Endothelial cell of hepatic sinusoid (primary cell): ENCODE results near the gene CPNE4.

Experiments
- in situ Hi-C: cut with HindIII; loops from 2 replicates; pipeline ENCODE4 v1.10.0; 2017; ENCODE audit warnings: low sequenced_read_pairs

The CPNE4 gene

DNA sequence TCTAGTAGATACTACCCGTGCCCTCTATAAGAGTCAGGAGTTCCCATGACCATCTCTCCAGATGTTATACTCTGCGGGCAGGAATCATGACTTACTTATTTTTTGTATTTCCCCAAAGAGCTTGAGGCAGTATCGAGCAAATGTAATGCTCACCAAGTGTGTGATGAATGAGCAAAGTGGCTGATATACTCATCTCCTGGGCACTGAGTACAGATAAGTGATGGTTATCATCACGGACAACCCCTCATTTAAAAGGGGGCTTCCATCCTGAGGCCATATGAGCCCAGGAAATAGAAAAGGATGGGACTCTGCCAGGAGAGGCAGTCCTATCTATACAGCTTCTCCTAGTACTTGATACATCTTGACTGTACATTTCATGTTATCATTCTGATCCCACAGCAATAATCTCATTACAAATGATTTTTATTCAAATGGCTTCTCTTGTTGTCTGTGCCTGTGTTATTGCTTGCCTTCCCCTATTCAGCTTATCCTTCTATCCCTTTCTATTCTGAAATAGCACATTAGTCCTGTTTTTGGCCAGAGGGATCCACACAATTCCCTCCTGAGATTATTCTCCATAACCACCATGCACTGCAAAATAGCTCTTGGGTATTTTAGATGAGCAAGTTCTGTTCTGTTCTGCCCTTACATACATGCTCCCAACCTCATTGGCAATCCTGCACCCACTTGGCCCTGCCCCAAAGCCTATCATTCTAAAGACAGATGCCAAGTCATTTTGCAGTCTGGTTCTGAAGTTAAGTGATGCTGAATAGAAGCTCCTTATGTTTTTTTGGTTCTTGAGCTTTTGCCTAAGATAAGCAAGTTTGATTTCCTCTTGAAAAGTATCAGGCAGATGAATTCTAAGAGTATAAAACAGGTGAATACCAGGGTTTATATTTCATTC, 484.0 kb downstream of the CPNE4 start:
- in situ Hi-C loops, result no loop called here

DNA sequence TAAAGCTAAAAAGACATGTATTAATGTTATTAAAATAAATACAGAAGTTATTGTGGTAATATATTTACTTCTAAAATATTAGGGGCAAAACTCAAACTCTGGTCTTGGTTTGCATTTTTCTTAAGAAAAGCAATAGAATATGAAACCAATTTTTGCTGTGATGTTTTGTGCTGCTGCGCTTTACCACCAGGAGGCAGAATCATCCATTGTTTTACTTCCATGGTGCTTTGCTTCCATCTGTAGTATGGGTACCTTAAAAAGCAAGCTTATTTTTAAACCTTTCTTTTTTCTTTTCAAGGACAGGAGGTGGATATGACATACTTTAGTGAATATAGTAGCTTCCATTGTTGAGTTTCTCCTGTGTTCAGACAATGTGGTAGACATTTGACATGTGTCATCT, 485.5 kb downstream of the CPNE4 start:
- in situ Hi-C loops, result no loop called here

DNA sequence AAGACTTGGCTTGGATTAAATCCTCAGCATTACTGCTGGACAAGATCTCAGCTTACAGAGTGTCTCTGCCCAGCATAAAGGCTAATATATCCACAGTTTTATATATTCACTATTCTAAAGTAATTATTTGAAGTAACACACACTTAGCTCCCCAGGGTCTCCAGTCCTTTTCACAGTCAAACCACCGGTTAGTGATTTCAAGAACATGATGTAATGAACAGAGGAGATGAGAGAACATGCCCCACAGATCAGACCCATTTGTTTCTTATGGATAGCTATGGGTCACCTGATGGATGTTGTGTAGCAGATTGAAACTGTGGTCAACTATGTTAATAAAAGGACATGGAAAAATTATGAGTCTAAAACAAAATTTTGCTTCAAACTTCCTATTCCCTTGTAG, 487.2 kb downstream of the CPNE4 start:
- in situ Hi-C loops, result no loop called here

GRCh38 chr3:131546441-131546840, 488.4 kb downstream of the CPNE4 start:
- in situ Hi-C loops, result no loop called here

- in situ Hi-C loops, result no loop called here
These were observed 490.3 kb downstream of the CPNE4 start for GRCh38 chr3:131544557-131544956.

DNA sequence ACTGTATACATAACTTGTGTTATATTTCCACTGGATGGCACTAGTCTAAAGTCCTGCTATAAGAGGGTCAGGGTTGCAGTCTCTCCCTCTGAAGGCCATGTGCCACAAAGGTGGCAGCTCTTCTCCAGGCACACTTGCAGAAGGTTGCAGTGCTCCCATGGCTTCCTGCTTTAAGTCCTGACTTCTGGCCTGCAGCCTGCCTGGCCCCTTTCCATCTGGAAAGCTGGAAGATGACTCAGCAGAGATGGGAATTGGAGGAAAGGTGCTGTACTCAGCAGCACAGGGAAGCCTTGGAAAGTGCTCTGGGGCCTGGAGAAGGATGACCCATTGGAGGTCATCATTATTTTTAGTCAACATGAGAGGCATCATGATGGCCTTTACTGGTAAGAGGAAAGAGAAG, 491.1 kb downstream of the CPNE4 start:
- in situ Hi-C loops, result no loop called here

DNA sequence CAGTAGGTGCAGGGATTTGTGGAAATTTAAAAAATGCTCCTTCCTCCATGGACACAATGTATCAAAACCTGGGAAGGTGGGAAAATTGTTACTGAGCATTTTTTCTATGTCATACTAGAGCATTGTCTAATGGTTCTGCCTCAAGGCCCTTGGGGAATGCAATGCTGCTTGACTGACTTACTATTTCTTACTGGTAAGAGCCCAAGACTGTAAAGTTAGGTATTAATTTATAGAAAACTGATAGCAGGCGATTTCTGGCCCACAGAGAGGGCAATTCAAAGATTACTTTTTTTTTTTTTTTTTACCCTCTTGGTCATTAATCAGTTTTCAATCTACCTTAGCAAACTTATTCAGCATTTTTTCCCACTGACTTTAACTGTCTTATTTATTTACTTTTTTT, 493.5 kb downstream of the CPNE4 start:
- in situ Hi-C loops, result no loop called here

DNA sequence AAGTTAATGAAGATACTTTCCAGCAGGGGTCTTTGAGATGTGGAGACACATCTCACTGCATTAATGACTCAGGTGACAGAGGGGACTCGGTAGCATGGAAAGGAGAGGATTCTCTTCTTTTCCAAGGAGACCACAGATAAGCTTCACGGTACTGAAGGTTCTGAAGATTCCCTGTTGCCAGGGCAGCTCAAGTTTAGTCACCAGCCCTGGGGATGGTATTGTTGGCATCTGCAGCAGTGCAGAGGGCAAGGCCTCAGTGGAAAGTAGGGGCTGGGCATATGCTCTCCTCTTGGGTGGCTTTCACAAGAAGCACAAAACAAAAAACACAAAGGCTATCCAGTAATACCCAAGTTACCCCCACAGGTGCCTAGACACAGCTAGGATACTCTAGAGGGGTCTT, 494.0 kb downstream of the CPNE4 start:
- in situ Hi-C loops, result no loop called here

DNA sequence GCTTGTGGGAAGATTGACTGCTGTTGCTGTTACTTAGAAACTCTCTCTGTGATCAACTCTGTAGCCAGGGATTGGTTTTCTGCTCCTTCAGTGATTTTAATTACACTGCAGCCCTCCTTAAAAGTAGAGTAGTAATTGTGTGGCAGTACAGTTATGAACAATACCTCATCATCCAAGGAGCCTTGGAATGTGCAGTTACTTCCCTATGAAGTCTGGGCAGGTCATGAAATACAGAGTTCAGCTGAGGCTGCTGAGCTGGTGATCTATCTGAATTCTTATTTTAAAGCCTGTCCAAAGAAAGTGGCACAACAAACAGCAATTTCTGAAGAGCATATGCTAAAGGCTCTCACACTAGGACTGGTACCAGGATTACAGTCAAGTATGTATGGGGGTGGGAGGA, 494.7 kb downstream of the CPNE4 start:
- in situ Hi-C loops, result no loop called here

- in situ Hi-C loops, result no loop called here
These were observed 495.8 kb downstream of the CPNE4 start for GRCh38 chr3:131538968-131539367.

DNA sequence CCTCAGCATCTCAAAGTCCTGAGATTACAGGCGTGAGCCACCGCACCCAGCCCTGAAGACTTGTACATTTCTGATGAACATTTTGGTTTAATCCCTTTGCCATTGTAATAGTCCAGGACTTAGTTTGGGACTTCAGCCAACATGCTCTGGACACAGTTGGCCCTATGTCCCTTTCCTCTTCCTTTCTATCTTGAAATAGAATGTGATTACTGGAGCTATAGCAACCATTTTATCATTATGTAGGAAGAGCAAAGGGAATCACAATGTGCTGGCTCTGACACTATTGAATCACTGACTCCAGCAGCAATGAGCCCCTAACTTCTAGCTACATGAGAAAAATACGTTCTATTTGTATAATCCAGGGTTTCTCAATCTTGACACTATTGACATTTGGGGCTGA, 497.3 kb downstream of the CPNE4 start:
- in situ Hi-C loops, result no loop called here

GRCh38 chr3:131535596-131535995, 499.2 kb downstream of the CPNE4 start:
- in situ Hi-C loops, result no loop called here

GRCh38 chr3:131535131-131535530, 499.7 kb downstream of the CPNE4 start:
- in situ Hi-C loops, result no loop called here

DNA sequence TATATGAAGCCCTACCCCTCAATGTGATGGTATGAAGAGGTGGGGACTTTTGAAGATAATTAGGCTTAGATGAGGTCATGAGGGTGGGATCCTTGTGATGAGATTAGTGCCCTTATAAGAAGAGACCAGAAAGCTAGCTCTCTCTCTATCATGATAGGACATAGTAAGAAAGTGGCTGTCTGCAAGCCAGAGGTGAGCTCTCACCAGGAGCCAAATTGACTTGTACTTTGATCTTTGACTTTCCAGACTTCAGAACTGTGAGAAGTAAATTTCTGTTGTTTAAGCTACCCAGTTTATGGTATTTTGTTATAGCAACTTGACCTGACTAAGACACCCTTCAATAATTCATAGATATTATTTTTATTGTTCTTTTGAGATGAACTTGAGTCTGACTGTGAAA, 502.2 kb downstream of the CPNE4 start:
- in situ Hi-C loops, result no loop called here

DNA sequence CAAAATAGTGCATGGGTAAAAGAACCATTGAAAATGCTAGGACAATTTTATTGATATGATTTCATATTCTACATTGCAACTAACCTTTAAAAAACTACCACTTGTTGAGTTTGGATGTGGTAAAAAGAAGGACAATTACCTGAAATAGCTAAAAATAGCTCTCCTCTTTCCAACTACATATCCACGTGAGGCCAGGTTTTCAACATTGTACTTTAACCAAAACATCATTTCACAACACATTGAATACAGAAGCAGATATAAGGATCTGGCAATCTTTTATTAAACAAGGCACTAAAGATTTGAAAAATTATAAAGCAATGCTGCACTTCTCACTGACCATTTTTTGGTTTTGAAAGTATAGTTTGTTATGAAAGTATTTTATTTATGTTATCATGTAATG, 504.0 kb downstream of the CPNE4 start:
- in situ Hi-C loops, result no loop called here

DNA sequence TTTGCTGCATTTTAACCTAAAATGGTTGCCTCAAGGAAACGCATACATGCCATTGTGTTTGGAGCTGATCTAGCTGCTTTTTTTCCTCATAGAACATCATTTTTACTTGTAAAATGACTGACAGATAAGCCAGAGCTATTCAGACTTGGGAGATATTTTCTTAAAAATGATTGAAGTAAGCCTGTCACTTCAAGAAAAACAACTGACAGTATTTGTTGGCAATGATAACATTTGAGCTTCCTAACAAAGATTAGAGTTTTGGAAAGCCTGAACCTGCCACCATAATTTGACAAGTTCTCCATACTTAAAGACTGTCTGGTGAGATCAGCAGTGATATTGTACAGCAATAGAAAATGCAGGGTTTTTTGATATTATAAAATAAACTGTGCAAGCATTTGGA, 504.4 kb downstream of the CPNE4 start:
- in situ Hi-C loops, result no loop called here

DNA sequence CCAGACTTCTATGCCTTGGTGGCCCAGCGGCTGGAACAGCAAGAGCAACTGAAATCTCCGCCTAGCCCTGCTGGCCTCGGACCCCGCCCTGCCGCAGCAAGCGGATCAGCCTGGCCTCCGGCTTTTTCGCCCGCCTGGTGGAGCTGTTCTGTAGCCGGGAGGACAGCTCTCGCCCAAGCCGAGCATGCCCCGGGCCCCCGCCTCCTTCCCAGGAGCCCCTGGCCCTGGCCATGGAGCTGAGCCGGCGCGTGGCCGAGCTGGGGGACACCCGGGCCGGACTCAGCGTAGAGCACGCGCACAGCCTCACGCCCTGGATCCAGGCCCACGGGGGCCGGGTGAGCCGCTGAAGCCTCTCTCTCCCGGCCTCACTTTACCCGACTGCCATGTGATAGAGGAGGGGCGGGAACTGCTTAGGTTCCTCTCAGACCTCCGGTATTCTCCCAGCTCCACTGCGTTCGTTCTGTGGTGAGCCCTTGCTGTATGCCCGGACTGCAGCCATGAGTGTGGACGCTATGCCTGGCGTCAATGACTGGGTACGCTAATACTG, 507.9 kb downstream of the CPNE4 start:
- in situ Hi-C loops, result no loop called here

DNA sequence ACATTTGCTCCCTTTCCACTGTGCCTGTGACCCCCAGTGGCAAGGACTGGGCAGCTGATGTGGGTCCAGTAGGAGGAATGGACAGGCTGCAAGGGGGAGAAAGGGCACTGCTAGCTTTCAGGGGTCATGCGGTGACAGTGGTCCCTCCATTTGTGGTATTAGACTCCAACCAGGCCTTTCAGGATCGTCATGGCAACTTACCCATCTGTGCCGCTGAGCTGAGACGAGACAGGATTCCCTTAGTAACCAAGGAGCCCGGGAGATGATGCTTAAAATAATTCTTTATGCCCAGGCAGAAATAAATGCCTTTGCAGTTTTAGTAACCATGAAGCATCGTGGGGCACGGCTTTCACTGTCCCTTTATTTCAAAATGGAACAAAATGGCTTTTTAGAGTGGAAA, 516.1 kb downstream of the CPNE4 start:
- in situ Hi-C loops, result no loop called here

GRCh38 chr3:131505421-131505820, 529.4 kb downstream of the CPNE4 start:
- in situ Hi-C loops, result no loop called here

- in situ Hi-C loops, result no loop called here
These were observed 531.5 kb downstream of the CPNE4 start for GRCh38 chr3:131503320-131503635.

GRCh38 chr3:131502530-131503319, 532.1 kb downstream of the CPNE4 start, which contains the start of gene MRPL3:
TSS of gene MRPL3 (minus strand) at chr3:131502971. CDS start at chr3:131502821, 150 bp downstream.
- in situ Hi-C loops, result no loop called here

GRCh38 chr3:131501949-131502348, 532.9 kb downstream of the CPNE4 start:
- in situ Hi-C loops, result no loop called here
